Measurements from ENCODE around the gene KCNMB3.
"Not testable (repeated sequence)": the region's sequence is repeated elsewhere in the genome, so short reads cannot be mapped to it uniquely, and the experiment has no call there.

Gene KCNMB3

DNA sequence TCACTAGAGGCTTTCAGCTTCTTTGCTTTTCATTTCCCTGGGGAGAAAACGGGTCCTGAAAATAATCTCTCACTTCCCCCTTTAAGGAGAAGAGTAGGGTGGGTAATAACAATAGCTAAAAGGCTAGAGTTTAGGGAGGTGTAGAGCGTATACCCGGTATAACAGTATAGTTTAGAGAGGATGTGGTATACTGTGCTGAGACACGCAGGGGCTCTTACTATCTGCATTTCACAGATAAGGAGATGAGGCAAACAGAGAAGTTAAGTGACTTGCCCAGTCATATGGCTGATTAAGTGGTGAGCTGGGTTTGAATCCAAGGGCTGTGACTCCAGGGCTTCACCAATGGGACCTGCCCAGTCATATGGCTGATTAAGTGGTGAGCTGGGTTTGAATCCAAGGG is 15.0 kb upstream of the KCNMB3 start:
- ChIA-PET POLR2A (no interaction called here), CTCF (interaction anchor here (0.9 to 1.6 kb wide), 3 partner anchors 10 to 183 kb away, joined by 3 to 6 read pairs (median 3); no protein-coding TSS in a partner anchor)
- TF ChIP-seq, protein P1, sequence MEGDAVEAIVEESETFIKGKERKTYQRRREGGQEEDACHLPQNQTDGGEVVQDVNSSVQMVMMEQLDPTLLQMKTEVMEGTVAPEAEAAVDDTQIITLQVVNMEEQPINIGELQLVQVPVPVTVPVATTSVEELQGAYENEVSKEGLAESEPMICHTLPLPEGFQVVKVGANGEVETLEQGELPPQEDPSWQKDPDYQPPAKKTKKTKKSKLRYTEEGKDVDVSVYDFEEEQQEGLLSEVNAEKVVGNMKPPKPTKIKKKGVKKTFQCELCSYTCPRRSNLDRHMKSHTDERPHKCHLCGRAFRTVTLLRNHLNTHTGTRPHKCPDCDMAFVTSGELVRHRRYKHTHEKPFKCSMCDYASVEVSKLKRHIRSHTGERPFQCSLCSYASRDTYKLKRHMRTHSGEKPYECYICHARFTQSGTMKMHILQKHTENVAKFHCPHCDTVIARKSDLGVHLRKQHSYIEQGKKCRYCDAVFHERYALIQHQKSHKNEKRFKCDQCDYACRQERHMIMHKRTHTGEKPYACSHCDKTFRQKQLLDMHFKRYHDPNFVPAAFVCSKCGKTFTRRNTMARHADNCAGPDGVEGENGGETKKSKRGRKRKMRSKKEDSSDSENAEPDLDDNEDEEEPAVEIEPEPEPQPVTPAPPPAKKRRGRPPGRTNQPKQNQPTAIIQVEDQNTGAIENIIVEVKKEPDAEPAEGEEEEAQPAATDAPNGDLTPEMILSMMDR (IDR thresholded peaks at IDR 0.05; ENCODE audit: control extremely low read depth, extremely low read depth, low read depth, missing control alignments), result no peak
- DNase-seq (ENCODE audit: extremely low spot score), result peak; percentile 29

DNA sequence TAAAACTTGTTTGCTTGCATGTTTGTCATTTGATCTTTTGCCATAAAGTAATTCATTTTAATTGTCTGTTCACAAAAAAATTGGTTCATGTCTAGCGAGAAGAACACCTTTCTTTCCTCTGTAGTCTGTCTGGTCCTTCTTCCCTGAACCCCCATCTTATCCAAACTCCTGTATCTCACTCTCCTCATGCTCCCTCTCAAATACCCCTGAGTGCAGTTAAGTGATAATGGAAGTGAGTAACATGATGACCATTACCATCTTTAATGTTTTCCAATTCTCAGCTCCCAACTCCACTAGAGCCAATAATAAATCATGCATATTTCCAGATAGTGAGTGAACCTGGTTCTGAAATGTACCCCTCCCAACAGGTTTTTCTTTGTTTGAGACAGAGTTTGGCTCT is 14.2 kb upstream of the KCNMB3 start:
- CTCF ChIA-PET, result interaction anchor here (1.6 kb wide), 1 partner anchor 11 kb away, joined by 6 read pairs; no protein-coding TSS in a partner anchor
- DNase-seq (ENCODE audit: extremely low spot score), result no peak
- POLR2A ChIA-PET, result no interaction called here
- TF ChIP-seq, protein P1 (IDR thresholded peaks at IDR 0.05; ENCODE audit: control extremely low read depth, extremely low read depth, low read depth, missing control alignments), result no peak

DNA sequence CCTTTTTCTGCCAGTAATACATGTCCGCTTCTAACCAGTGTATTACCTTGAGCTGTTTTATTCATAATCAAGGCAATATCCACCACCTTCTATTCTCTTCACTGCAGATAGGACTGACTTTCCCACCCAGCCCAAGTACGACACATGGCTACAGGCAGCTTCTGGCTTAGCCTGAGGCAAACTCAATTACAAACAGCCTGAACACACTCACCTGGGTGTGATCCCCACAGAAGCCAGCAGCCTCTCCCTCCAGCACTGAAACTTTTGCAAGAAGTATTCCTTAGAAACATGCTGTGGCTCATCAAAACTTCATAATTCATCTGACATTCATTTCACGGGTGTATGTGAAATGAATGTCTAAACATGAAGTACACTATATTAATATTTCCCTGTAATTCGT is 13.5 kb upstream of the KCNMB3 start:
- no peak for DNase-seq (ENCODE audit: extremely low spot score)
- TF ChIP-seq, protein P1 (IDR thresholded peaks at IDR 0.05; ENCODE audit: control extremely low read depth, extremely low read depth, low read depth, missing control alignments), result no peak
- POLR2A ChIA-PET, result no interaction called here
- CTCF ChIA-PET, result no interaction called here

DNA sequence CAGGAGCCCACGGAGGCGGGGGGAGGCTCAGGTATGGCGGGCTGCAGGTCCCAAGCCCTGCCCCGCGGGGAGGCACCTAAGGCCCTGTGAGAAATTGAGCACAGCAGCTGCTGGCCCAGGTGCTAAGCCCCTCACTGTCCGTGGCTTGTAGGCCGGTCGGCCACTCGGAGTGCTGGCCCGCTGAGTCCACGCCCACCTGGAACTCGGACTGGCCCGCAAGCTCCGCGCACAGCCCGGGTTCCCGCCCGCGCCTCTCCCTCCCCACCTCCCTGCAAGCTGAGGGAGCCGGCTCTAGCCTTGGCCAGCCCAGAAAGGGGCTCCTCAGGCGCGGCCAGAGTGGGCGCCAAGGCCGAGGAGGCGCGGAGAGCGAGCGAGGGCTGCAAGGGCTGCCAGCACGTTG is 12.2 kb upstream of the KCNMB3 start:
- ChIA-PET POLR2A (no interaction called here), CTCF (interaction anchor here (1.5 to 2.3 kb wide), 2 partner anchors 9 to 17 kb away, joined by 5 to 10 read pairs; no protein-coding TSS in a partner anchor)
- TF ChIP-seq, protein P1 (IDR thresholded peaks at IDR 0.05; ENCODE audit: control extremely low read depth, extremely low read depth, low read depth, missing control alignments), result no peak
- no peak for DNase-seq (ENCODE audit: extremely low spot score)

DNA sequence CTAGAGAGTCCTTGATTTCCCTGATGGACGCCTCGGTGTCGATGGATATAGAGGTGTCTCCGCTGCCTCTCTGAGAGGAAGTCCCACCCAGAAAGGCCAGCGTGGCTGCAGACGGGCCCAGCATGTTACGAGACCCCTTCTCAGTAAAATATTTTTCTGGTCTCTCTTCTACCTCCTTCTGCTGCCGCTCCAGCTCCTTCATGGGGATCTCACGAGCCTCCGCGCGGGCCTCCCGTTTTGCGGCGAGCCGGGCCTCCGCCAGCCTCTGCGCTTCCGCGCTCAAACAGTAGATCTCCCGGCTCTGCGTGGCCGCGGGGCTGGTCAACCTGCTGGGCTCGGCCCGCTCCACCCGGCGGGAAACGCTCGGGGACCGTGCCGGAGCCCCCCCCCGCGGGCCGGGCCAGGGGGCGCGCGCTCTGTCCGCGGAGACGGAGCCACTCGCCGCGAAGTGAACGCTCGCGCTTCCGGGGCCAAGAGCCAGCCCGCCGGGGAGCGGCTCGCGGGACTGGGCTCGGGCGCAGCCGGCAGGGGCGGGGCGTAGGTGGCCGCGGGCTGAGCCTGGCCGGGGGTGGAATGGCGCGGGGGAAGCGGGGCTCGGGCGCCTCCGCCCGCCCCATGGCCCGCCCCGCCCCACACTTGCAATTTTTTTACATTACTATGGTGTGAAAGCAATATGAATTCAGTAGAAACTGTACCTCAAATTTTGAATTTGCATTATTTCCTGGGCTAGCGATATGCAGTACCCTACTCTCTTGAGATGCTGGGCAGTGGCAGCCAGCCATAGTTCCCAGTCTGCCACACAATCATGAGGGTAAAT is 10.2 kb upstream of the KCNMB3 start:
- POLR2A ChIA-PET, result no interaction called here
- peak; percentile 88 for DNase-seq (ENCODE audit: extremely low spot score)
- TF ChIP-seq, protein P1 (IDR thresholded peaks at IDR 0.05; ENCODE audit: control extremely low read depth, extremely low read depth, low read depth, missing control alignments), result no peak
- CTCF ChIA-PET, result interaction anchor here (0.9 to 2.3 kb wide), 5 partner anchors 11 to 156 kb away, joined by 3 to 10 read pairs (median 3); no protein-coding TSS in a partner anchor

- CTCF ChIA-PET, result interaction anchor here (0.9 kb wide), 1 partner anchor 56 kb away, joined by 3 read pairs; no protein-coding TSS in a partner anchor
- DNase-seq (ENCODE audit: extremely low spot score); POLR2A ChIA-PET: not testable (repeated sequence)
These were observed 9.2 kb upstream of the KCNMB3 start for GRCh38 chr3:179259959-179260756.
